ENCODE data around the gene SEC61A2. TPM values are rescaled to one million over a fixed set of nuclear protein-coding genes. Genes with fewer than 3 reads are reported as not detected.
A peak's percentile ranks its signal among the peaks of the same experiment; 100 is the strongest.

SEC61A2 gene
- total RNA-seq, 1 donor from 2014 or later: 14.3 TPM

DNA sequence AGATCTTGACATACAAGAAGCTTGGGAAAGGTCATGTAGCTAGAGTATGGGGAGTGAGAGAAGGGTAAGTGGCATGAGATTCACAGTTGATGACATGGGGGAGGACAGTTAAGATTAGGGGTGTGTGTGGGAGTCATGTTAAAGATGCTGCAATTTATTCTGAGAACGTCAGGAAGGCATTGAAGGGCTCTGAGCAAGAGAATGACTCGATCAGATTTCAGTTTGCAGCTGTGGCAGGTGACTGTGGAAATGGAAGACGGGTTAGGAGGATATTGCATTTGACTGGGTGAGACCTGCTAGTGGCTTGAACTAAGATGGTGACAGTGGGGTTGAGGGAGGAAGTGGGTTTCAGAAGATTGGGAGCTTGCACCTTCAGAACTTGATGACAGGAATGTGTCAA, 72.1 kb downstream of the SEC61A2 start:
- no peaks in the 10 kb centered on the region for H3K27me3 Mint-ChIP-seq (ENCODE audit: low read depth, unreplicated experiment)
- no peaks in the 10 kb centered on the region for H3K4me1 ChIP-seq (ENCODE audit: insufficient read depth, low read length)
- H4K20me1 ChIP-seq (ENCODE audit: insufficient read depth, low read length): peaks cover 60% of the 10 kb centered on the region
- H3K4me1 Mint-ChIP-seq (ENCODE audit: low read depth, unreplicated experiment): peaks cover 13% of the 10 kb centered on the region
- H3K4me3 ChIP-seq (ENCODE audit: insufficient read depth, low read depth, low read length): no peak overlapping the region
- no peaks in the 10 kb centered on the region for H3K9me3 ChIP-seq (ENCODE audit: insufficient read depth, low read depth, low read length)
- FAIRE-seq (no peak), DNase-seq (ENCODE audit: low read depth) (no peak)
- H3K79me2 ChIP-seq (ENCODE audit: insufficient read depth, low read length): peaks cover 94% of the 10 kb centered on the region
- peaks cover 19% of the 10 kb centered on the region for H3K36me3 Mint-ChIP-seq (ENCODE audit: low read depth, unreplicated experiment)
- no peak overlapping the region for H3K4me2 ChIP-seq (ENCODE audit: low read length)
- TF ChIP-seq, protein P1, sequence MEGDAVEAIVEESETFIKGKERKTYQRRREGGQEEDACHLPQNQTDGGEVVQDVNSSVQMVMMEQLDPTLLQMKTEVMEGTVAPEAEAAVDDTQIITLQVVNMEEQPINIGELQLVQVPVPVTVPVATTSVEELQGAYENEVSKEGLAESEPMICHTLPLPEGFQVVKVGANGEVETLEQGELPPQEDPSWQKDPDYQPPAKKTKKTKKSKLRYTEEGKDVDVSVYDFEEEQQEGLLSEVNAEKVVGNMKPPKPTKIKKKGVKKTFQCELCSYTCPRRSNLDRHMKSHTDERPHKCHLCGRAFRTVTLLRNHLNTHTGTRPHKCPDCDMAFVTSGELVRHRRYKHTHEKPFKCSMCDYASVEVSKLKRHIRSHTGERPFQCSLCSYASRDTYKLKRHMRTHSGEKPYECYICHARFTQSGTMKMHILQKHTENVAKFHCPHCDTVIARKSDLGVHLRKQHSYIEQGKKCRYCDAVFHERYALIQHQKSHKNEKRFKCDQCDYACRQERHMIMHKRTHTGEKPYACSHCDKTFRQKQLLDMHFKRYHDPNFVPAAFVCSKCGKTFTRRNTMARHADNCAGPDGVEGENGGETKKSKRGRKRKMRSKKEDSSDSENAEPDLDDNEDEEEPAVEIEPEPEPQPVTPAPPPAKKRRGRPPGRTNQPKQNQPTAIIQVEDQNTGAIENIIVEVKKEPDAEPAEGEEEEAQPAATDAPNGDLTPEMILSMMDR (IDR thresholded peaks at IDR 0.05; ENCODE audit: insufficient read depth, low read depth, low read length): no peak
- TF ChIP-seq EZH2 (IDR thresholded peaks at IDR 0.05; ENCODE audit: insufficient read depth, low read length): no peak
- no peak overlapping the region for H3K27ac ChIP-seq (ENCODE audit: low read depth, low read length)
- no peak overlapping the region for H3K27ac Mint-ChIP-seq (ENCODE audit: unreplicated experiment)
- peak overlapping the region; percentile 56 for H3K4me3 Mint-ChIP-seq (ENCODE audit: unreplicated experiment)
- H3K36me3 ChIP-seq (ENCODE audit: insufficient read depth, low read length): peaks cover 25% of the 10 kb centered on the region
- H3K9ac ChIP-seq (ENCODE audit: low read length): no peak overlapping the region
- no peaks in the 10 kb centered on the region for H3K27me3 ChIP-seq (ENCODE audit: insufficient read depth, low read length)
- no peak overlapping the region for H2AFZ ChIP-seq (ENCODE audit: low read depth, low read length)
- no peaks in the 10 kb centered on the region for H3K9me3 Mint-ChIP-seq (ENCODE audit: unreplicated experiment)

DNA sequence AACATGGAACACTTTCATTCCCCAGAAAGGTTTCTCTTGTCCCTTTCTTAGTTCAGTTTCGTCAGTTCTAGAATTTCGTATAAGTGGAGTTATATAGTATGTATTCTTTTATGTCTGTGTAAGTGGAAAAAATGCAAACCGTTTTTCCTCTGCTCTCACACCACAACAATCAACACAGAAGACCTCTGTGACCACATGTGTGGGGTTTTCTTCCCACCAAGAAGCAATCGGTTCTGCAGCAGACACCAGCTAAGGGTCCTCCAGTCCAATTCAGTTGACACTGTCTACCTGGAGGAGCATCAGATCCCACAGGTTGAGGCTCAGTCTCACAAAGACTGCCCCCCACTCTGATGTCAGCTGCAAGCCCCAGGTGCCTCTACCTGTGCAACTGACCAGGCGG, 72.7 kb downstream of the SEC61A2 start:
- no peaks in the 10 kb centered on the region for H3K9me3 ChIP-seq (ENCODE audit: insufficient read depth, low read depth, low read length)
- H3K9ac ChIP-seq (ENCODE audit: low read length): no peak overlapping the region
- Mint-ChIP-seq H3K4me1 (ENCODE audit: low read depth, unreplicated experiment) (peaks cover 13% of the 10 kb centered on the region), H3K27ac (ENCODE audit: unreplicated experiment) (no peak overlapping the region), H3K27me3 (ENCODE audit: low read depth, unreplicated experiment) (no peaks in the 10 kb centered on the region), H3K36me3 (ENCODE audit: low read depth, unreplicated experiment) (peaks cover 19% of the 10 kb centered on the region), H3K4me3 (ENCODE audit: unreplicated experiment) (no peak overlapping the region), H3K9me3 (ENCODE audit: unreplicated experiment) (no peaks in the 10 kb centered on the region)
- no peak for FAIRE-seq
- DNase-seq (ENCODE audit: low read depth): no peak
- H3K27me3 ChIP-seq (ENCODE audit: insufficient read depth, low read length): no peaks in the 10 kb centered on the region
- no peak overlapping the region for H3K4me2 ChIP-seq (ENCODE audit: low read length)
- H4K20me1 ChIP-seq (ENCODE audit: insufficient read depth, low read length): peaks cover 61% of the 10 kb centered on the region
- no peak overlapping the region for H3K4me3 ChIP-seq (ENCODE audit: insufficient read depth, low read depth, low read length)
- H3K27ac ChIP-seq (ENCODE audit: low read depth, low read length): no peak overlapping the region
- H3K79me2 ChIP-seq (ENCODE audit: insufficient read depth, low read length): peaks cover 93% of the 10 kb centered on the region
- no peaks in the 10 kb centered on the region for H3K4me1 ChIP-seq (ENCODE audit: insufficient read depth, low read length)
- no peak overlapping the region for H2AFZ ChIP-seq (ENCODE audit: low read depth, low read length)
- peaks cover 26% of the 10 kb centered on the region for H3K36me3 ChIP-seq (ENCODE audit: insufficient read depth, low read length)
- TF ChIP-seq EZH2 (IDR thresholded peaks at IDR 0.05; ENCODE audit: insufficient read depth, low read length): no peak
- TF ChIP-seq, protein P1 (IDR thresholded peaks at IDR 0.05; ENCODE audit: insufficient read depth, low read depth, low read length): no peak

DNA sequence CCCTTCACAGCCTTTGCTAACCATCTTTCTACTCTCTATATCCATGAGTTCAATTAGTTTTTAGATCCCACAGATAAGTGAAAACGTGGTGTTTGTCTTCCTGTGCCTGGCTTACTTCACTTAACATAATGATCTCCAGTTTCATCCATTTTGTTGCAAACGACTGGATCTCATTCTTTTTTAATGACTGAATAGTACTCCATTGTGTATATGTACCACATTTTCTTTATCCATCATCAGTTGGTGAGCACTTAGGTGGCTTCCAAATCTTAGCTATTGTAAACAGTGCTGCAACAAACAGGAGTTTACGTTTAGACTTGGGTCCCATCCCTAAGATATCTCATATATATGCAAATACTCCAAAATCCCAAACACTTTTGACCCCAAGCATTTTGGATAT, 75.6 kb downstream of the SEC61A2 start:
- Histone ChIP-seq H3K4me2 (ENCODE audit: low read length) (no peak overlapping the region), H3K9ac (ENCODE audit: low read length) (no peak overlapping the region), H3K4me1 (ENCODE audit: insufficient read depth, low read length) (no peaks in the 10 kb centered on the region), H3K9me3 (ENCODE audit: insufficient read depth, low read depth, low read length) (no peaks in the 10 kb centered on the region), H3K4me3 (ENCODE audit: insufficient read depth, low read depth, low read length) (no peak overlapping the region), H3K79me2 (ENCODE audit: insufficient read depth, low read length) (peaks cover 88% of the 10 kb centered on the region), H3K27me3 (ENCODE audit: insufficient read depth, low read length) (no peaks in the 10 kb centered on the region), H2AFZ (ENCODE audit: low read depth, low read length) (no peak overlapping the region), H3K27ac (ENCODE audit: low read depth, low read length) (no peak overlapping the region), H3K36me3 (ENCODE audit: insufficient read depth, low read length) (peaks cover 24% of the 10 kb centered on the region), H4K20me1 (ENCODE audit: insufficient read depth, low read length) (peaks cover 75% of the 10 kb centered on the region)
- peaks cover 29% of the 10 kb centered on the region for H3K36me3 Mint-ChIP-seq (ENCODE audit: low read depth, unreplicated experiment)
- DNase-seq (ENCODE audit: low read depth): no peak
- H3K9me3 Mint-ChIP-seq (ENCODE audit: unreplicated experiment): no peaks in the 10 kb centered on the region
- no peak overlapping the region for H3K27ac Mint-ChIP-seq (ENCODE audit: unreplicated experiment)
- FAIRE-seq: no peak
- TF ChIP-seq, protein P1 (IDR thresholded peaks at IDR 0.05; ENCODE audit: insufficient read depth, low read depth, low read length): no peak
- no peak for TF ChIP-seq EZH2 (IDR thresholded peaks at IDR 0.05; ENCODE audit: insufficient read depth, low read length)
- H3K27me3 Mint-ChIP-seq (ENCODE audit: low read depth, unreplicated experiment): no peaks in the 10 kb centered on the region
- H3K4me1 Mint-ChIP-seq (ENCODE audit: low read depth, unreplicated experiment): peaks cover 10% of the 10 kb centered on the region
- no peak overlapping the region for H3K4me3 Mint-ChIP-seq (ENCODE audit: unreplicated experiment)
